HG03060 (cell line): ENCODE data around the gene VPS33B.
"Not testable (repeated sequence)": the region's sequence is repeated elsewhere in the genome, so short reads cannot be mapped to it uniquely, and the experiment has no call there.

Experiments used
- ATAC-seq: cut with Tn5 transposase; IDR thresholded peaks from one replicate; pipeline ENCODE4 v1.9.1; 2021; ENCODE audit warnings: low read depth, moderate number of reproducible peaks; ENCODE audit not compliant: unreplicated experiment

The VPS33B gene

DNA sequence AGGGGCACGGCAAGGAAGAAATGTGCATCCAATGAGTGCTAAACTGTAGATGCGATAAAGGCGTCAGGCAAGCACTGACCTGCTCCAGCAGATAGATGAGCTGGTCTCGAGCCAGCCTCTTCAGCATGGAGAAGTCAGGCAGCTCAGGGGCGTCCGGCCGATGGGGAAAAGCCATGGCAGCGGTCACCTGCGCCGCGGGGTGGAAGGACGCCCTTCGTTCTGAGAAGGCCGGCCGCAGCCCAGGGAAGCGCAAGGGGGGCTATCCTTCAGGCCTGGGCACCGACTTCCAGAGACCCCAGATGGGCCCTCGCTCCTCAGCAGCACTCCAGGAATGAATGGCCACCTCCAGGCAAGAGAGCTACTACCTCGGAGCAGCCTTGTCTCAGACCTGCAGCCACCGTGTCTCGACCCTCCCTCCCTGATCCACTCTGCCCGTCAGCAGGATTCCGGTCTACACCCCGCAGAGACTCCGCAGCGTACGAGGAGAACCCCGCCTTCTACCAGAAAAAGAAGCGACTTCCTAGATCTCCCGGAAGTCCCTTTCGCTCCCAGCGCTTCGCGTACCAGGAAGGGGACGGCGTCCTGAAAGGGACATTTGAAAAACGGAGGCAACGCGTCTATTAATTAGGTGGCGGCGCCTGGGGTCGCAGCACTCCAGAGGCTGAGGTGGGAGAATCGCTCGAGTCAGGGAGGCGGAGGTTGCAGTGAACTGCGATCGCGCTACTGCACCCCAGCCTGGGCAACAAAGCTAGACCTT, at the start of gene VPS33B:
TSS of gene VPS33B (minus strand) at position 520 of the 757 bp plus-strand sequence. CDS start at position 175, 345 bp downstream.
- peak; percentile 38 for ATAC-seq

GRCh38 chr15:91072161-91072560, 49.8 kb upstream of the VPS33B start:
- no peak for ATAC-seq

GRCh38 chr15:91070872-91071271, 48.5 kb upstream of the VPS33B start:
- no peak for ATAC-seq

DNA sequence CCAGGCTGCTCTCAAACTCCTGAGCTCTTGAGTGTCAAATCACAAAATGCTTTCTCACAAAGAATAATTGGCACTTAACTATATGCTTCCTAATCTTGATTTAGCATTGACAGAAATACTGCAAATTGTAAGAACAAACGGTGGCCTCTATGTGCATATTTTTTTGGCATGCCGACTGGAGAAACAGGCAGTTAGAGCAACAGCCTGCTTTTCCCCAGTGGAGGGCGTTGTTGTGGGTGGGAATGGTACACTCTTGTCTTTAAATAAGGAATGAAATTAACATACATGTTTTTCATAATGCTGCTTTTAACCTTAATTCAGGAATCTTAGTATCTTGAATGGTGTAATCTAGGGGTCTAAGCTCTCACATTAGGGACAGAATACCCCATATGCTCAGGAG, 46.6 kb upstream of the VPS33B start:
- ATAC-seq, result no peak

DNA sequence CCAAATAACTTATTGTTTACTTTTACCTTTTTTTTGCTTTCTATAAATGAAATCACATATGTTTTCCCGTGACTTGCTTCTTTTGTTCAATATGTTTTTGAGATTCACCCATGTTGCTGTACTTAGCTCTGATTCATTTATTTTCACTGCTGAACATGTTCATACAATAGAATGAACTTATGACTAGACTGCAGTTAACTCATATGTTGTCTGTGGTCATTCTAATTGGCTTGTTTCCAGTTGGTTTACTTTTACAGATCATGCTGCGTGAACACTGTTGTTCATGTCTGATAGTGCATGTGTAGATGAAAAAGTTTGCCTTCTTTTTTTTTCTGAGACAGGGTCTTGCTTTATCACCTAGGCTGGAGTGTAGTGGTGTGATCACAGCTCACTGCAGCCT, 46.0 kb upstream of the VPS33B start:
- no peak for ATAC-seq

DNA sequence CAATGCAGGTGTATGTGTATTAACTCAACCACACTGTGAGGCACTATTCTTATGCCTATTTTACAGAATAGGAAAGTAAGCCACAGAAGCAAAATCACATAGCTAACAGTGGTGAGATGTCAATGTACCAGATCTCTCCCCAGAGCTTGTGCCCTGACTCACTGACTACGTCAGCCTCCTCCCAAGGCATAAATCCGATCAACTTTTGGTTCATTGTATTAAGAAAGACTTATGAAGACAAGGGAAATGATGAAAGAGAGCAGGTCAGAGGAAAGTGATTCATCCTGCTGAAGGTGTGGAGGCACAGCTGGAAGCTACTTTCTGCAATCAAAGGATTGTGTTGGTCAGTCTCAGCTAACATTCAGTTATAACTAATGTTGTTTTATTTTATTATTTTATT, 44.6 kb upstream of the VPS33B start:
- ATAC-seq, result no peak

- ATAC-seq, result no peak
These were observed 43.1 kb upstream of the VPS33B start for GRCh38 chr15:91065505-91065904.

GRCh38 chr15:91061997-91062396, 39.6 kb upstream of the VPS33B start:
- ATAC-seq, result no peak

- ATAC-seq, result no peak
These were observed 38.8 kb upstream of the VPS33B start for GRCh38 chr15:91061230-91061629.

DNA sequence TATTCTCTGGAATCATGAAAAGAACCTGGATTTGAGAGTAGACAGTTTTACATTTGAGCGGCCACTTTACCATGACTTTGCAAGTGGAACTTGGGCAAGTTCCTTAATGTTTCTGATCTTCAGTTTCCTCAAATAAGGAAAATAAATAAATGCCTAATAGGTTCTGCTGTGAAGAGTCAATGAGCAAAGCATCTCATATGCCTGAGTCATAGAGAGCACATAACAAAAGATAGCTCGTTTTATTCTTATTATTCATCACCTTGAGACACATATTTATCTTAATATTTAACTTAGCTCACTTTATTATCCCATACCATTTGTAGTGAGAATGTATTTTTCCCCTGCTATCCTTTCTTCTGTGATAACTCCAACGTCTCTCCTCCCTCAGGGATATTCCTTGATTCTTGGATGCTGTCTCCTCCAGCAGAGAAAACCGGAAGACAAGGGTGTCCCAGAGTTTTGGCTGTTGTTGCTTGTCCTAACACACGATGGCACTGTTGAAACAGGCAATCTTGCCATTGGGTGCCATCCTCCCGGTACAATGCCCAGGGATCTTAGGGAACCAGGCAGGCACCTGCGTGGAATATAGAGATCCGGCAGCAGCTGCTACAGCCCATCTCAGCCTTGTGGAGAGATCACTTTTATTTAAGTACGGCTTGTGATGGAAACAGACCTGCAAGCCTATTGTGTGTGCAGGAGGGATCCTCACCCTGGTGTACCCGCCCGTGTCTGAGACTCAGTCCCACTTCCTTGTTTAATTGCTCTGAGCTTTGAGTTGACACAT, 33.3 kb upstream of the VPS33B start:
- ATAC-seq, result no peak

GRCh38 chr15:91054816-91055215, 32.4 kb upstream of the VPS33B start:
- no peak for ATAC-seq

DNA sequence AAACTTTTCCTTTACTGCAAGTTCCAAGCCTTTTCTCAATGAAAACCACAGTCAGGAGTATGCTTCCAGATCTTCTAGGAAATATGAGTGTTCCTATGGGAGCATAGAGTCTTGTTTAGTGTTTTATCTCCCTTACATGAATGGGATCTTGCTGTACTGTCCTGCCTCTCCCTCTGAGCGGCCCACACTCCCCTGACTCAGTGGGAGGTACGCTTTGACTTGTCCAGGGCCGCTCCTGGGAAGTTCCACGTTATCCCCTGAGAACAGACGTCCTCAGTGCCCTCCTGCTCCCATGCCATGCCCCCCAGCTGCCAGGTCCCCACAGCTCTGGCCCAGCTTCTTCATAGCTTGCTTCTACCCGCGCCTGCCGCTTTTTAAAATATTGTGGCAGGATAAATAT, 28.9 kb upstream of the VPS33B start:
- no peak for ATAC-seq

DNA sequence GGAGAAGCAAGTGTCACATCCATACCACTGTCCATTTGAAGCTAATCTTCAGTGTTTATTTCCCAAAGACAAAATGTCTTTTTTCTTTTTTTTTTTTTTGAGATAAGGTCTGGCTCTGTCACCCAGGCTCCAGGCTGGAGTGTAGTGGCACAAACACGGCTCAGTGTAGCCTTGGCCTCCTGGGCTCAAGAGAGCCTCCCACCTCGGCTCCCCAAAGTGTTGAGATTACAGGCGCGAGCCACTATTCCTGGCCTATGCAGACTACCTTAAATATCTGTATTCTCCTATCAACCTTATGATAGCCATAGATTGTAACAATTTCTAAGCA, 27.7 kb upstream of the VPS33B start:
- no peak for ATAC-seq

- ATAC-seq, result no peak
These were observed 27.2 kb upstream of the VPS33B start for GRCh38 chr15:91049378-91050127.

GRCh38 chr15:91047545-91048199, 25.3 kb upstream of the VPS33B start:
- ATAC-seq, result no peak

DNA sequence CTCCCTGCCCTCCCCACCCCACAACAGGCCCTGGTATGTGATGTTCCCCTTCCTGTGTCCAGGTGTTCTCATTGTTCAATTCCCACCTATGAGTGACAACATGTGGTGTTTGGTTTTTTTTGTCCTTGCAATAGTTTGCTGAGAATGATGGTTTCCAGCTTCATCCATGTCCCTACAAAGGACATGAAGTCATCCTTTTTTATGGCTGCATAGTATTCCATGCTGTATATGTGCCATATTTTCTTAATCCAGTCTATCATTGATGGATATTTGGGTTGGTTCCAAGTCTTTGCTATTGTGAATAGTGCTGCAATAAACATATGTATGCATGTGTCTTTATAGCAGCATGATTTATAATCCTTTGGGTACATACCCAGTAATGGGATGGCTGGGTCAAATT, 23.7 kb upstream of the VPS33B start:
- not testable (repeated sequence) for ATAC-seq

DNA sequence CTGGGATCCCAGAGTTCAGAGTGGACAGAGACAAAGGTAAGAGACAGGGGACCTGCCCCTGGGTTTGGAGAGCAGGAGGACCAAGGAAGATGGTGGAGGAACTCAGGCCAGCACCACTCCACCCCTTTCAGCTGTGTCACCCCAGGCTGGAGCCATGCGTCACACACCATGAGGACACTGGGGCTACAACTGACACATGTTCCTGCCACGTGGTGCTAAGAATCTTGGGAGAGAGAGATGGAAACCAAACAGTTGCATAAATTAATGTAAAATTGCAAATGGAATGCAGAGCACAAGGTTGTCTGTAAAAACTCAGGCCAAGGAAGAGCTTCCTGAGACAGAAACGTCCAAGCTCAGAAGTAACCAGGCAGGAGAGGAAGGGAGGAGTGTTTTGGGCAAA, 22.7 kb upstream of the VPS33B start:
- no peak for ATAC-seq

- no peak for ATAC-seq
These were observed 20.9 kb upstream of the VPS33B start for GRCh38 chr15:91043202-91043874.

GRCh38 chr15:91040856-91041255, 18.5 kb upstream of the VPS33B start:
- ATAC-seq, result no peak

- ATAC-seq, result no peak
These were observed 17.6 kb upstream of the VPS33B start for GRCh38 chr15:91039996-91040395.
